Hematopoietic multipotent progenitor cell treated with erythropoietin and hydrocortisone succinate and interleukin-3 and kit ligand, for 17 days (in vitro differentiated cells): ENCODE measurements around the gene ROR1.
"Not testable (repeated sequence)": the region's sequence is repeated elsewhere in the genome, so short reads cannot be mapped to it uniquely, and the experiment has no call there.

Experiments
- DNase-seq: peaks from one replicate; pipeline ENCODE4 v3.0.0-alpha.2; 2015; ENCODE audit warnings: low spot score

Gene ROR1

GRCh38 chr1:63822540-63822939 lies 48.7 kb downstream of the ROR1 start:
- DNase-seq, result no peak

GRCh38 chr1:63824451-63824850 lies 50.6 kb downstream of the ROR1 start:
- no peak for DNase-seq

GRCh38 chr1:63825111-63825510 lies 51.3 kb downstream of the ROR1 start:
- DNase-seq, result no peak

- not testable (repeated sequence) for DNase-seq
Measured at GRCh38 chr1:63826246-63826861, 52.5 kb downstream of the ROR1 start.

- no peak for DNase-seq
Measured at GRCh38 chr1:63827411-63828321, 53.8 kb downstream of the ROR1 start.

- no peak for DNase-seq
Measured at GRCh38 chr1:63828322-63829044, 54.7 kb downstream of the ROR1 start.

GRCh38 chr1:63829349-63830327 lies 55.8 kb downstream of the ROR1 start:
- DNase-seq, result no peak

GRCh38 chr1:63831409-63831808 lies 57.6 kb downstream of the ROR1 start:
- no peak for DNase-seq

- DNase-seq, result no peak
Measured at GRCh38 chr1:63833363-63834119, 59.7 kb downstream of the ROR1 start.

- DNase-seq, result no peak
Measured at GRCh38 chr1:63835128-63835527, 61.3 kb downstream of the ROR1 start.

- no peak for DNase-seq
Measured at GRCh38 chr1:63836374-63836773, 62.6 kb downstream of the ROR1 start.

- no peak for DNase-seq
Measured at GRCh38 chr1:63836830-63837229, 63.0 kb downstream of the ROR1 start.

GRCh38 chr1:63843010-63843409 lies 69.2 kb downstream of the ROR1 start:
- DNase-seq, result no peak

- no peak for DNase-seq
Measured at GRCh38 chr1:63843884-63844283, 70.1 kb downstream of the ROR1 start.

GRCh38 chr1:63845346-63845745 lies 71.5 kb downstream of the ROR1 start:
- DNase-seq, result no peak

- DNase-seq, result no peak
Measured at GRCh38 chr1:63847308-63847910, 73.6 kb downstream of the ROR1 start.

- DNase-seq, result no peak
Measured at GRCh38 chr1:63848733-63849132, 74.9 kb downstream of the ROR1 start.

- DNase-seq, result no peak
Measured at GRCh38 chr1:63849149-63849548, 75.3 kb downstream of the ROR1 start.

- no peak for DNase-seq
Measured at GRCh38 chr1:63854091-63854490, 80.3 kb downstream of the ROR1 start.

- no peak for DNase-seq
Measured at GRCh38 chr1:63855942-63856341, 82.1 kb downstream of the ROR1 start.
